ENCODE results near the gene SUMO1. TPM values are rescaled to one million over a fixed set of nuclear protein-coding genes. Genes with fewer than 3 reads are reported as not detected.

SUMO1 gene
- total RNA-seq, 2 donors from 2014 or later: 5.6 to 43.8 TPM

GRCh38 chr2:202169131-202169530 lies 69.3 kb downstream of the SUMO1 start:
- intact Hi-C loops (cut with DNase I): no loop called here
- no peak overlapping the region for H3K27ac ChIP-seq

GRCh38 chr2:202165945-202166344 lies 72.5 kb downstream of the SUMO1 start:
- ATAC-seq (no peak), DNase-seq (no peak)
- TF ChIP-seq CTCF (IDR thresholded peaks at IDR 0.05) (no peak), POLR2A (IDR thresholded peaks at IDR 0.05) (no peak)
- intact Hi-C loops (cut with DNase I): no loop called here
- WGBS, 2 donors: 54 to 63% methylated on average over 1 of the region's 1 CpG
- Histone ChIP-seq H3K4me1 (no peaks in the 10 kb centered on the region), H3K4me3 (no peak overlapping the region), H3K9me3 (no peaks in the 10 kb centered on the region), H3K27ac (no peak overlapping the region), H3K27me3 (no peaks in the 10 kb centered on the region), H3K36me3 (replicated peaks in 1 of 2; ENCODE audit: insufficient read depth in 1 of 2, low read depth in 2 of 2) (no peaks in the 10 kb centered on the region)

More at GRCh38 chr2:202169131-202169530, 69.3 kb downstream of the SUMO1 start:
- Histone ChIP-seq H3K9me3 (no peaks in the 10 kb centered on the region), H3K4me1 (no peaks in the 10 kb centered on the region), H3K36me3 (replicated peaks in 1 of 2; ENCODE audit: insufficient read depth in 1 of 2, low read depth in 2 of 2) (no peaks in the 10 kb centered on the region), H3K27me3 (peaks cover 0 to 5% of the 10 kb centered on the region in 2 donors), H3K4me3 (no peak overlapping the region)
- ATAC-seq (no peak), DNase-seq (no peak)
- TF ChIP-seq CTCF (IDR thresholded peaks at IDR 0.05): no peak
- no peak for TF ChIP-seq POLR2A (IDR thresholded peaks at IDR 0.05)

- intact Hi-C loops (cut with DNase I): no loop called here
- no peaks in the 10 kb centered on the region for H3K36me3 ChIP-seq (replicated peaks in 1 of 2; ENCODE audit: insufficient read depth in 1 of 2, low read depth in 2 of 2)
- H3K4me3 ChIP-seq: no peak overlapping the region
- 62 to 74% methylated on average over 5 of the region's 5 CpGs for WGBS, 2 donors
- H3K27me3 ChIP-seq: no peaks in the 10 kb centered on the region
- H3K27ac ChIP-seq: no peak overlapping the region
- H3K9me3 ChIP-seq: no peaks in the 10 kb centered on the region
- H3K4me1 ChIP-seq: no peaks in the 10 kb centered on the region
- ATAC-seq (no peak), DNase-seq (no peak)
- TF ChIP-seq POLR2A (IDR thresholded peaks at IDR 0.05): no peak
- TF ChIP-seq CTCF (IDR thresholded peaks at IDR 0.05): no peak
These were observed 73.2 kb downstream of the SUMO1 start for GRCh38 chr2:202165208-202165607.

GRCh38 chr2:202164411-202164810 lies 74.0 kb downstream of the SUMO1 start:
- Histone ChIP-seq H3K27me3 (no peaks in the 10 kb centered on the region), H3K9me3 (no peaks in the 10 kb centered on the region), H3K36me3 (replicated peaks in 1 of 2; ENCODE audit: insufficient read depth in 1 of 2, low read depth in 2 of 2) (no peaks in the 10 kb centered on the region), H3K4me3 (no peak overlapping the region), H3K4me1 (no peaks in the 10 kb centered on the region), H3K27ac (no peak overlapping the region)
- ATAC-seq (no peak), DNase-seq (no peak)
- WGBS, 2 donors: 65 to 78% methylated on average over 3 of the region's 3 CpGs
- TF ChIP-seq CTCF (IDR thresholded peaks at IDR 0.05): no peak
- no peak for TF ChIP-seq POLR2A (IDR thresholded peaks at IDR 0.05)
- intact Hi-C loops (cut with DNase I): no loop called here

- H3K27ac ChIP-seq: no peak overlapping the region
These were observed 77.1 kb downstream of the SUMO1 start for GRCh38 chr2:202161151-202161835.

More at GRCh38 chr2:202161151-202161835, 77.1 kb downstream of the SUMO1 start:
- Histone ChIP-seq H3K4me1 (no peaks in the 10 kb centered on the region), H3K36me3 (replicated peaks in 1 of 2; ENCODE audit: insufficient read depth in 1 of 2, low read depth in 2 of 2) (no peaks in the 10 kb centered on the region), H3K4me3 (no peak overlapping the region), H3K27me3 (no peaks in the 10 kb centered on the region), H3K9me3 (no peaks in the 10 kb centered on the region)
- intact Hi-C loops (cut with DNase I): no loop called here
- DNase-seq (no peak), ATAC-seq (no peak)
- no peak for TF ChIP-seq POLR2A (IDR thresholded peaks at IDR 0.05)
- no peak for TF ChIP-seq CTCF (IDR thresholded peaks at IDR 0.05)
- 64 to 75% methylated on average over 8 of the region's 8 CpGs for WGBS, 2 donors

All from body of pancreas (tissue), 4 donors.